Stomach (tissue), 4 donors: ENCODE results near the gene MGAT5.

Source experiments
- EP300 ChIP-seq: sonication (generic); formaldehyde crosslinking; IDR thresholded peaks from one replicate; pipeline ENCODE4 v1.6.1; 2017; ENCODE audit warnings: antibody characterized with exemption
- POLR2A ChIP-seq, 4 donors: fragments of 450-650 bp; IDR thresholded peaks; one replicate each; pipeline ENCODE4 v1.6.1; 2016; ENCODE audit warnings: antibody characterized with exemption in 4 of 4, control low read depth in 2 of 4, mild to moderate bottlenecking in 1 of 4, moderate library complexity in 1 of 4
- TF ChIP-seq, protein P1 (sequence below), 7 experiments: fragments of 450-650 bp in 4 of 7; fragments of 200-600 bp in 3 of 7; sonication (generic) in 3 of 7; IDR thresholded peaks; one replicate each; pipeline ENCODE4 v1.5.1; 2016 to 2019; ENCODE audit warnings: antibody characterized with exemption in 7 of 7, control low read depth in 2 of 7, mild to moderate bottlenecking in 1 of 7

DNA sequence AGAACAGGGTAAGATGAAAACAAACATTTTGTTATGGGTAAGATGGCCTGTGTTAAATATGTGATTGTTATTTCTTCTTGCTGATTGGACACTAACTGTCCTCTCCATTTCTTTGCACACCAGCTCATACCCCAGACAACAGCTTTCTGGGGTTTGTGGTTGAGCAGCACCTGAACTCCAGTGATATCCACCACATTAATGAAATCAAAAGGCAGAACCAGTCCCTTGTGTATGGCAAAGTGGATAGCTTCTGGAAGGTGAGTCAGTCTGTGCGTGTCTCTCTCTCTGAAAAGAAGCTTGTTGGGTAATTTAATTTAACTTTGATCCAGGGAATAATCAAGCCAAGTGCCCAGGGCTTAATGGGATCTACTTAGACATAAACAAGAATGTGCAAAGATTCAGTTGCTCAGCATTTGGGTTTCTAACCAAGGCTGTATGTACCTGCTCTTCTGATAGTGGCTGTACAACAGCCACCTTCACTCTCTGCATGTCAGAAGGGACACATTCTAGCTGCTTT lies 108.3 kb downstream of the MGAT5 start:
- TF ChIP-seq, protein P1, sequence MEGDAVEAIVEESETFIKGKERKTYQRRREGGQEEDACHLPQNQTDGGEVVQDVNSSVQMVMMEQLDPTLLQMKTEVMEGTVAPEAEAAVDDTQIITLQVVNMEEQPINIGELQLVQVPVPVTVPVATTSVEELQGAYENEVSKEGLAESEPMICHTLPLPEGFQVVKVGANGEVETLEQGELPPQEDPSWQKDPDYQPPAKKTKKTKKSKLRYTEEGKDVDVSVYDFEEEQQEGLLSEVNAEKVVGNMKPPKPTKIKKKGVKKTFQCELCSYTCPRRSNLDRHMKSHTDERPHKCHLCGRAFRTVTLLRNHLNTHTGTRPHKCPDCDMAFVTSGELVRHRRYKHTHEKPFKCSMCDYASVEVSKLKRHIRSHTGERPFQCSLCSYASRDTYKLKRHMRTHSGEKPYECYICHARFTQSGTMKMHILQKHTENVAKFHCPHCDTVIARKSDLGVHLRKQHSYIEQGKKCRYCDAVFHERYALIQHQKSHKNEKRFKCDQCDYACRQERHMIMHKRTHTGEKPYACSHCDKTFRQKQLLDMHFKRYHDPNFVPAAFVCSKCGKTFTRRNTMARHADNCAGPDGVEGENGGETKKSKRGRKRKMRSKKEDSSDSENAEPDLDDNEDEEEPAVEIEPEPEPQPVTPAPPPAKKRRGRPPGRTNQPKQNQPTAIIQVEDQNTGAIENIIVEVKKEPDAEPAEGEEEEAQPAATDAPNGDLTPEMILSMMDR (IDR thresholded peaks at IDR 0.05), result no peak
- TF ChIP-seq EP300, result no peak
- TF ChIP-seq POLR2A (IDR thresholded peaks at IDR 0.05), result no peak
